Choroid plexus epithelial cell (primary cell): ENCODE measurements around the gene CDH13.

Source experiments
- DNase-seq: peaks from one replicate; pipeline ENCODE4 v3.0.0-alpha.2; 2010; ENCODE audit warnings: low read depth
- H3K4me3 ChIP-seq: 2 replicates; pipeline ENCODE4 v1.5.1; 2011; ENCODE audit warnings: low read depth, mild to moderate bottlenecking, control low read depth, low read length, moderate library complexity
- CTCF ChIP-seq: conservative IDR thresholded peaks from 2 replicates; pipeline ENCODE4 v1.5.1; 2011; ENCODE audit warnings: low read depth, mild to moderate bottlenecking, control low read depth, inconsistent platforms, low read length, moderate library complexity

Gene CDH13

GRCh38 chr16:82699711-82700495, 73.1 kb downstream of the CDH13 start:
- no peak for TF ChIP-seq CTCF
- DNase-seq: peak; percentile 87
- no peak overlapping the region for H3K4me3 ChIP-seq

DNA sequence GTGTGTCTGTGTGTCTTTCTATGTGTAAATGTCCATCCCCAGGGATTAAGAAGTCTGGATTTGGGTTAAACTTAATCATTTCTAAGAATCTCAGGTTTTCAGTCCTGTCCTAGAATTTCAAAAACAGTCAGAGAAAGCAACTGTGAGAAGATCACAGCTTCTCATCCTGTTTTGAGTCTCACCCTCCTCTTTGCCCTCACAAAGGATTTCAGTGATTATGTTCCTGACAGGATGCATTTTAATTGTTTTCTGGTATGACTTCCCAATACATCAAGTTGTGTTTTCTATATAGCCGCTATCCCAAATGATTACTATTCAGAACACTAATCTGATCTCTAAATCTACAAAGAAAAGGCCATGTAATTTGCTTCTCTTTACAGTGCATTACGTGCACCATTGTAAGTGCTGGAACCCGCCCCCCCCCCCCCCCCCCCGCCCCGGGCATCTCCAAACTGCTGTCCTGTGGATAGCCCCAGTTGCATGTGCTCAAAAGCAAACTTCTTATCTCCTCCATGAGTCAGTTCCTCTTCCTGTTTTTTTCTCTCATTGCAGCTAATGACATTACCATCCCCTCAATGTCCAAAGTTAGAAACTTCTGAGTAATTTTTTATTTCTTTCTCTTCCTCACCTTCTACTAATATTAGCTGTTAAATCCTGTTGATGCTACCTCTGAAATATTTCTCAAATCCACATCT, 73.9 kb downstream of the CDH13 start:
- peak; percentile 81 for DNase-seq
- no peak for TF ChIP-seq CTCF
- H3K4me3 ChIP-seq: no peak overlapping the region

- DNase-seq: peak; percentile 17
- TF ChIP-seq CTCF: no peak
Measured at GRCh38 chr16:82701442-82701955, 74.7 kb downstream of the CDH13 start.

DNA sequence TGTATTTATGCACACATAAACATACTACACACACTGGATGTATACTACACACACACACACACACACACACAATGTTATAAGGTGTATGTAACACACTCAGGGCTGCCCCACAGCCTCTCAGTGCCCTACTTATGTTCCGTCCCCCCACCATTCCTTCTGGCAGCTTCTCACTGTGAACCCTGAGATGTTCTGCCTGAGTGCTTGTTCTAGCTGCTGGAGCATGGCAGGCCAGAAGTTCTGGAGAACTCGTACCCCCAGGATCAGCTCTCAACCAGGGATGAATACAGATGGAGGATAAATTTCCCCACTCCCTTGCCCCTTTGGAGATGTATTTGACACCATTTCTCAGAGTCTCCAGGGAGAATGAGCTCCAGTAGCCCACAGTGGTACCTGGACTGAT, 76.4 kb downstream of the CDH13 start:
- H3K4me3 ChIP-seq: no peak overlapping the region
- DNase-seq: no peak
- no peak for TF ChIP-seq CTCF

More at GRCh38 chr16:82701442-82701955, 74.7 kb downstream of the CDH13 start:
- no peak overlapping the region for H3K4me3 ChIP-seq

- no peak for DNase-seq
- TF ChIP-seq CTCF: no peak
- no peak overlapping the region for H3K4me3 ChIP-seq
Measured at GRCh38 chr16:82703871-82704768, 77.4 kb downstream of the CDH13 start.

DNA sequence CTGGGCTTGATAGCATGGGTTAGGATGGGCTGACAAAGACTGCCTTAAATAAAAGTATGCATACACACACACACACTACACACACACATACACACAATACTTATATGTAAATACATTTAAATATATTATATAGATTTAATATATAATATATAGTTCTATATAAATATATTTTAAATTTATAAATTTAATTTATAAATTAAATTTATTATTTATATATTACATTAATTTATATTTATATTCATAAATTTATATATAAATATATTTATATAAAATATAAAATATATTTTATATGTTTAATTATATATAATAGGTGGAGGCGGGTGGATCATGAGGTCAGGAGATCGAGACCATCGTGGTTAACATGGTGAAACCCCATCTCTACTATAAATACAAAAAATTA, 83.2 kb downstream of the CDH13 start:
- no peak overlapping the region for H3K4me3 ChIP-seq
- DNase-seq: no peak
- TF ChIP-seq CTCF: no peak
